Measurements from ENCODE around the gene FUNDC1. TPM values are rescaled to one million over a fixed set of nuclear protein-coding genes. Genes with fewer than 3 reads are reported as not detected.

FUNDC1 gene
- total and polyA plus RNA-seq, 7 donors: 5.5 to 15.6 (median 13.4) TPM

DNA sequence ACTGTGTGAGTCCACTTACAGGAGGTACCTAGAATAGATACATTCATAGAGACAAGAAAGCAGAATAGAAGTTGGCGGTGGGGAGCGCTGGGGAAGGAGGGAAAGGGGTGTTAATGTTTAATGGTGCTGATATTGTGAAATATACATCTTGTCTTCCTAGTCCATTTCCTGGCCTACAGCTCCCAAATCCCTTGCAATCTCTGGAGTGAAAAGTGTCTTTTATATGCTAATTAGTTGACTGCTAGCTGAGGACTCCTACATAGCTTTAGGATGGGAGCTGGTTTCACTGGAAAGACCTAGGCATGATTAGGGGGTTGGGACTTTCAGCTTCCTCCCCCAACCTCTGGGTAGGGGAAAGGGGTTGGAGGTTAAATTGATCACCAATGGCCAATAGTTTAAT is 36.0 kb downstream of the FUNDC1 start:
- no peak overlapping the region for H3K27ac ChIP-seq
- no peak for TF ChIP-seq CTCF (IDR thresholded peaks at IDR 0.05)
- H3K36me3 ChIP-seq: no peaks in the 10 kb centered on the region
- H3K4me3 ChIP-seq: no peak overlapping the region
- H3K4me1 ChIP-seq: no peaks in the 10 kb centered on the region
- DNase-seq: no peak
- intact Hi-C loops (cut with DNase I): no loop called here
- H3K9me3 ChIP-seq: no peaks in the 10 kb centered on the region
- 93 to 97% methylated on average over 2 of the region's 2 CpGs for WGBS, 2 donors
- H3K27me3 ChIP-seq: no peaks in the 10 kb centered on the region

GRCh38 chrX:44503560-44503959 is 39.1 kb downstream of the FUNDC1 start:
- WGBS, 2 donors: 24 to 57% methylated on average over 4 of the region's 4 CpGs
- no peaks in the 10 kb centered on the region for H3K36me3 ChIP-seq

GRCh38 chrX:44495091-44495490 is 47.6 kb downstream of the FUNDC1 start:
- Histone ChIP-seq H3K9me3 (no peaks in the 10 kb centered on the region), H3K36me3 (no peaks in the 10 kb centered on the region), H3K27me3 (no peaks in the 10 kb centered on the region), H3K4me3 (no peak overlapping the region), H3K4me1 (no peaks in the 10 kb centered on the region), H3K27ac (no peak overlapping the region)
- 91 to 100% methylated on average over 1 of the region's 1 CpG for WGBS, 2 donors
- no peak for TF ChIP-seq POLR2A (IDR thresholded peaks at IDR 0.05)
- TF ChIP-seq EP300 (IDR thresholded peaks at IDR 0.05): no peak
- TF ChIP-seq POLR2AphosphoS5 (IDR thresholded peaks at IDR 0.05): no peak
- TF ChIP-seq CTCF (IDR thresholded peaks at IDR 0.05): no peak
- DNase-seq: no peak
- intact Hi-C loops (cut with DNase I): no loop called here

More at GRCh38 chrX:44503560-44503959, 39.1 kb downstream of the FUNDC1 start:
- H3K4me1 ChIP-seq: no peaks in the 10 kb centered on the region
- no peak overlapping the region for H3K4me3 ChIP-seq
- no peak for DNase-seq
- no peaks in the 10 kb centered on the region for H3K9me3 ChIP-seq
- intact Hi-C loops (cut with DNase I): no loop called here
- no peaks in the 10 kb centered on the region for H3K27me3 ChIP-seq
- TF ChIP-seq EP300 (IDR thresholded peaks at IDR 0.05): no peak
- TF ChIP-seq POLR2A (IDR thresholded peaks at IDR 0.05): no peak
- TF ChIP-seq POLR2AphosphoS5 (IDR thresholded peaks at IDR 0.05): no peak
- TF ChIP-seq CTCF (IDR thresholded peaks at IDR 0.05): no peak
- no peak overlapping the region for H3K27ac ChIP-seq

DNA sequence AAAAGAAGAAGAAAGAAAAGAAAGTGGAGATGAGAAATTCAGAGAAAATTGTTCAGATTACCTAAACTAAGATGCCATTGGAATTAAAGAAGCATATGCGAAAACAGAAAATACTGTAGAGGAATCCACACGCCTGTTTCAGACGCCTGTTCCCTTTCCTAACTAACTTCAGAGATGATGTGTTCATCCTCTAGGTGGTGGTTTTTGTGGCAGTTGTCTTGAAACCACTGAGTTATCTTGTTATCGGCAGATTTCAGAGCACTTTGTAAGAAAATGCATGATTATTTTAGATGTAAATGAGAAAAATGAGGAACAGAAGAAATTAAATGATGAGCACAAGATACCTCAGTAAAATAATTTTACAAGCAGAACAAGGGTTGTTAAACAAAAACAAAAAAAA is 48.3 kb downstream of the FUNDC1 start:
- no peak for TF ChIP-seq POLR2AphosphoS5 (IDR thresholded peaks at IDR 0.05)
- no peak for TF ChIP-seq CTCF (IDR thresholded peaks at IDR 0.05)
- TF ChIP-seq EP300 (IDR thresholded peaks at IDR 0.05): no peak
- TF ChIP-seq POLR2A (IDR thresholded peaks at IDR 0.05): no peak
- Histone ChIP-seq H3K9me3 (no peaks in the 10 kb centered on the region), H3K27ac (no peak overlapping the region), H3K4me1 (no peaks in the 10 kb centered on the region), H3K4me3 (no peak overlapping the region), H3K27me3 (no peaks in the 10 kb centered on the region), H3K36me3 (no peaks in the 10 kb centered on the region)
- DNase-seq: no peak
- intact Hi-C loops (cut with DNase I): no loop called here
- 54 to 87% methylated on average over 4 of the region's 4 CpGs for WGBS, 2 donors

DNA sequence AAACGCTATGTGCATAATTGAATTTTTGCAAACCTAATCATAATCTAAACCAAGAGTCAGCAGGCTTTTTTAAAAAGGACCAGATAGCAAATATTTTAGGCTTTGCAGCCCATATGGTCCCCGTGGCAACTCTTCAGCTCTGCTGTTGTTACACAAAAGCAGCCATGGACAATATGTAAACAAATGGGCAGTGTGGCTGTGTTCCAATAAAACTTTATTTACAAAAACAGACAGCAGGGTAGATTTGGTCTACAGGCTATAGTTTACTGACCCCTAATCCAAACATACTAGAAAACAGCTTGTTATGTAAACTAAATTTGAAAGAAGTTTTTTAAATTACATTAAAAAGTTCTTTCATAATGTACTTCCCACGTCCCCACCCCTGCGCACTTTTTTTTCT is 53.1 kb downstream of the FUNDC1 start:
- Histone ChIP-seq H3K27ac (no peak overlapping the region), H3K4me1 (no peaks in the 10 kb centered on the region), H3K4me3 (no peak overlapping the region), H3K27me3 (no peaks in the 10 kb centered on the region), H3K9me3 (no peaks in the 10 kb centered on the region), H3K36me3 (no peaks in the 10 kb centered on the region)
- no peak for TF ChIP-seq EP300 (IDR thresholded peaks at IDR 0.05)
- TF ChIP-seq POLR2A (IDR thresholded peaks at IDR 0.05): no peak
- no peak for TF ChIP-seq POLR2AphosphoS5 (IDR thresholded peaks at IDR 0.05)
- TF ChIP-seq CTCF (IDR thresholded peaks at IDR 0.05): no peak
- WGBS, 2 donors: 71 to 79% methylated on average over 4 of the region's 4 CpGs
- intact Hi-C loops (cut with DNase I): no loop called here
- DNase-seq: no peak

All from sigmoid colon (tissue), 7 donors.